Cardiac fibroblast (primary cell): ENCODE results near the gene BCO2.
A peak's percentile ranks its signal among the peaks of the same experiment; 100 is the strongest.

Experiments used
- DNase-seq, 2 donors: peaks; one replicate each; pipeline versions ENCODE4 v3.0.0 to v3.0.0-alpha.2; 2010; ENCODE audit warnings: low read depth in 2 of 2
- H3K4me3 ChIP-seq, 2 donors: replicated peaks in 1 of 2; 1 replicate in 1 of 2; 2 replicates in 1 of 2; pipeline ENCODE4 v1.5.1; 2011; ENCODE audit warnings: low read depth in 2 of 2, low read length in 2 of 2, mild to moderate bottlenecking in 2 of 2, moderate library complexity in 1 of 2
- CTCF ChIP-seq: IDR thresholded peaks from one replicate; pipeline ENCODE4 v1.5.1; 2011; ENCODE audit warnings: low read depth, mild to moderate bottlenecking, low read length, inconsistent platforms

The BCO2 gene

GRCh38 chr11:112237451-112237850 is 62.1 kb downstream of the BCO2 start:
- no peak for DNase-seq
- no peak for TF ChIP-seq CTCF
- no peak overlapping the region for H3K4me3 ChIP-seq

- H3K4me3 ChIP-seq: no peak overlapping the region
- TF ChIP-seq CTCF: no peak
- no peak for DNase-seq
Measured at GRCh38 chr11:112238041-112238440, 62.7 kb downstream of the BCO2 start.

- H3K4me3 ChIP-seq: no peak overlapping the region
- no peak for TF ChIP-seq CTCF
- peak; percentile 55 to 85 for DNase-seq
Measured at GRCh38 chr11:112241486-112241885, 66.2 kb downstream of the BCO2 start.

GRCh38 chr11:112247201-112247600 is 71.9 kb downstream of the BCO2 start:
- H3K4me3 ChIP-seq: no peak overlapping the region
- DNase-seq: peak in 1 of 2 donors; percentile 34
- TF ChIP-seq CTCF: no peak

- peak in 1 of 2 donors; percentile 48 for DNase-seq
- no peak for TF ChIP-seq CTCF
- H3K4me3 ChIP-seq: no peak overlapping the region
Measured at GRCh38 chr11:112248201-112248600, 72.9 kb downstream of the BCO2 start.

- TF ChIP-seq CTCF: no peak
- peak in 1 of 2 donors; percentile 55 for DNase-seq
- no peak overlapping the region for H3K4me3 ChIP-seq
Measured at GRCh38 chr11:112249871-112250610, 74.7 kb downstream of the BCO2 start.
